ENCODE data around the gene MANSC1. TPM values are rescaled to one million over a fixed set of nuclear protein-coding genes. Genes with fewer than 3 reads are reported as not detected.

Gene MANSC1
- total and polyA plus RNA-seq, 12 donors, result 4.7 to 13.3 (median 10.3) TPM

GRCh38 chr12:12358528-12358927, 8.5 kb upstream of the MANSC1 start:
- Histone ChIP-seq H3K9me3 (no peaks in the 10 kb centered on the region), H3K27ac (peak overlapping the region in 3 of 10 donors; percentile 93 to 99 (median 96)), H3K27me3 (no peaks in the 10 kb centered on the region), H3K4me1 (peaks cover 0 to 27% (median 12%) of the 10 kb centered on the region in 9 donors), H3K4me3 (peak overlapping the region in 5 of 10 donors; percentile 78 to 91 (median 85)), H3K36me3 (peaks cover 0 to 21% (median 8%) of the 10 kb centered on the region in 9 donors)
- 81 to 84% methylated on average over 4 of the region's 4 CpGs for WGBS, 2 donors
- no peak for DNase-seq
- no peak for ATAC-seq
- intact Hi-C loops (cut with DNase I), result no loop called here
- TF ChIP-seq CTCF (IDR thresholded peaks at IDR 0.05), result no peak

- Histone ChIP-seq H3K4me1 (peaks cover 0 to 27% (median 12%) of the 10 kb centered on the region in 9 donors), H3K36me3 (peaks cover 0 to 15% (median 3%) of the 10 kb centered on the region in 9 donors), H3K9me3 (no peaks in the 10 kb centered on the region), H3K27me3 (no peaks in the 10 kb centered on the region), H3K4me3 (peak overlapping the region; percentile 53 to 97 (median 86)), H3K27ac (peak overlapping the region in 9 of 10 donors; percentile 93 to 99 (median 96))
- intact Hi-C loops (cut with DNase I), result no loop called here
- TF ChIP-seq CTCF (IDR thresholded peaks at IDR 0.05), result no peak
- ATAC-seq, result peak in 4 of 8 donors; percentile 1 to 6 (median 4)
- 30 to 31% methylated on average over 10 of the region's 10 CpGs for WGBS, 2 donors
- no peak for DNase-seq
These were observed 7.8 kb upstream of the MANSC1 start for GRCh38 chr12:12357719-12358461.

GRCh38 chr12:12356896-12357718, 7.1 kb upstream of the MANSC1 start, which contains the start of gene BORCS5:
TSS of gene BORCS5 (plus strand) at chr12:12357078. CDS start at chr12:12357452, 374 bp downstream.
- peak; percentile 98 to 99 (median 98) for ATAC-seq
- H3K27ac ChIP-seq, result peak within 1 kb of the TSS; percentile 73 to 99 (median 96)
- no peaks in the 10 kb centered on the region for H3K27me3 ChIP-seq
- 0% methylated on average over 72 of the region's 72 CpGs for WGBS, 2 donors
- no peaks in the 10 kb centered on the region for H3K9me3 ChIP-seq
- H3K4me3 ChIP-seq, result peak within 1 kb of the TSS; percentile 53 to 97 (median 86)
- H3K36me3 ChIP-seq, result peaks cover 0 to 7% (median 0%) of the 10 kb centered on the region in 9 donors
- peak in 6 of 9 donors; percentile 7 to 52 (median 29) for TF ChIP-seq CTCF (IDR thresholded peaks at IDR 0.05)
- H3K4me1 ChIP-seq, result peaks cover 0 to 27% (median 12%) of the 10 kb centered on the region in 9 donors
- intact Hi-C loops (cut with DNase I), result no loop called here
- peak; percentile 95 to 98 for DNase-seq

- ATAC-seq (no peak), DNase-seq (no peak)
- intact Hi-C loops (cut with DNase I), result no loop called here
- Histone ChIP-seq H3K27me3 (no peaks in the 10 kb centered on the region), H3K9me3 (no peaks in the 10 kb centered on the region), H3K4me3 (peak overlapping the region; percentile 53 to 97 (median 86)), H3K36me3 (peaks cover 0 to 1% (median 0%) of the 10 kb centered on the region in 9 donors), H3K4me1 (peaks cover 0 to 27% (median 12%) of the 10 kb centered on the region in 9 donors), H3K27ac (peak overlapping the region; percentile 73 to 99 (median 96))
- WGBS, 2 donors, result 38 to 44% methylated on average over 5 of the region's 5 CpGs
- TF ChIP-seq CTCF (IDR thresholded peaks at IDR 0.05), result no peak
These were observed 6.4 kb upstream of the MANSC1 start for GRCh38 chr12:12356467-12356895.

Measured in heart right ventricle (tissue), 16 donors.